NB4 (cell line): ENCODE data around the gene FOXP2.

Experiments
- MYC ChIP-seq: IDR thresholded peaks from 2 replicates; pipeline ENCODE4 v1.6.1; 2011; ENCODE audit warnings: low read depth, low read length
- POLR2A ChIP-seq: IDR thresholded peaks from 2 replicates; pipeline ENCODE4 v1.6.1; 2011; ENCODE audit warnings: mild to moderate bottlenecking; ENCODE audit not compliant: insufficient read length; ENCODE audit errors: extremely low read depth
- TF ChIP-seq, protein P1 (sequence below): IDR thresholded peaks from 2 replicates; pipeline ENCODE4 v1.6.1; 2011; ENCODE audit warnings: low read depth, low read length
- TF ChIP-seq, protein P2 (sequence below): IDR thresholded peaks from one replicate; pipeline ENCODE4 v1.5.1; 2012; ENCODE audit warnings: low read depth, low read length

DNA sequence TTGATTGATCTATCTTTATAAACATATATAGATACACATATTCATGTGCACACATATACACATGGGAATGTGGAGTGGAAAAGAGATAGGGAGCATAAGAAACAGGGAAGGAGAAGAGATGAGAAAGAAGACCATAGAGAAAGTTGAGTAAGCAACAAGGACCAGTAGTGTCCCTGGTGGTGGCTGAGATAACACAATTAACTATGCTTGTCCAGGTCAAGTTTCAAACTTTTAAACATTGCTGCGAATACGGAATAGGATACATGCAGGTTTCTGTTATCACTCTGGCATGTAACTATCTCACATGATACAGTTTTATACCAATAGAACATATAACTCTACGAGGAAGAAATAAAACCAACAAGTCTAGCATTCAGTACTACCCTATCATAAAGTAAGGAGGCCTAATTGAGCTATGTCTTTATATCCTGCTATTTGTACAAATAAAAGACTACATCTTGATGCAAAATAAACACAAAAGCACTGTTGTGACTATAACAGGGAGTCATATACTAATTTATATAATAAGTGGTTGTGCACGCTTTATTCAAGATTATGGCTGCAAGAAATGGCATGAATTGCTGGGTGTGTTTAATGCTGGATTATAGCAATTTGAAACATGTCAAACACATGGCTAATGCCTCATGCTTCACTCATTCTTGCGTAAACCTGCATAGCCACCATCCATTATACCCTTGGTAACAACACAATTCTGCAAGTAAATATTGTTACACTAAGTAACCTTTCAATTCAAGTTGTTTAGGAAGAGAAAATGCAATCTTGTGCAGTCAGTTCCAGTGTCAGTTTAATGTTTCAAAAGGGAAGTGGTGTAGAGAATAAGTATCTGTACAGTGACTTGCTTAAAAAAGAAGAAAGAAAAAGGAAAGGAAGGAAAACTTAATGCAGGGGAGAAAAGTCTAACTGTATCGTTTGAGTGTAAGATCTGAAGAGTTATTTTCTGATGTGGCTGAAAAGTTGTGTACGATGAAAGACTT is 8.2 kb downstream of the FOXP2 start:
- TF ChIP-seq, protein P1, sequence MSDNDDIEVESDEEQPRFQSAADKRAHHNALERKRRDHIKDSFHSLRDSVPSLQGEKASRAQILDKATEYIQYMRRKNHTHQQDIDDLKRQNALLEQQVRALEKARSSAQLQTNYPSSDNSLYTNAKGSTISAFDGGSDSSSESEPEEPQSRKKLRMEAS = no peak
- TF ChIP-seq, protein P2, sequence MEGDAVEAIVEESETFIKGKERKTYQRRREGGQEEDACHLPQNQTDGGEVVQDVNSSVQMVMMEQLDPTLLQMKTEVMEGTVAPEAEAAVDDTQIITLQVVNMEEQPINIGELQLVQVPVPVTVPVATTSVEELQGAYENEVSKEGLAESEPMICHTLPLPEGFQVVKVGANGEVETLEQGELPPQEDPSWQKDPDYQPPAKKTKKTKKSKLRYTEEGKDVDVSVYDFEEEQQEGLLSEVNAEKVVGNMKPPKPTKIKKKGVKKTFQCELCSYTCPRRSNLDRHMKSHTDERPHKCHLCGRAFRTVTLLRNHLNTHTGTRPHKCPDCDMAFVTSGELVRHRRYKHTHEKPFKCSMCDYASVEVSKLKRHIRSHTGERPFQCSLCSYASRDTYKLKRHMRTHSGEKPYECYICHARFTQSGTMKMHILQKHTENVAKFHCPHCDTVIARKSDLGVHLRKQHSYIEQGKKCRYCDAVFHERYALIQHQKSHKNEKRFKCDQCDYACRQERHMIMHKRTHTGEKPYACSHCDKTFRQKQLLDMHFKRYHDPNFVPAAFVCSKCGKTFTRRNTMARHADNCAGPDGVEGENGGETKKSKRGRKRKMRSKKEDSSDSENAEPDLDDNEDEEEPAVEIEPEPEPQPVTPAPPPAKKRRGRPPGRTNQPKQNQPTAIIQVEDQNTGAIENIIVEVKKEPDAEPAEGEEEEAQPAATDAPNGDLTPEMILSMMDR = peak; percentile 11
- TF ChIP-seq POLR2A (no peak), MYC (no peak)
